Activated naive CD4-positive, alpha-beta T cell treated with anti-CD3 and anti-CD28 coated beads for 36 hours (primary cell): ENCODE data around the gene SLC38A3. TPM values are rescaled to one million over a fixed set of nuclear protein-coding genes. Genes with fewer than 3 reads are reported as not detected.
"Not testable (repeated sequence)": the region's sequence is repeated elsewhere in the genome, so short reads cannot be mapped to it uniquely, and the experiment has no call there.

Experiments used
- CTCF ChIA-PET: fragments of 350-600 bp; sonication (Branson Sonifier 250); formaldehyde crosslinking; loops from one replicate; lab custom pipeline; 2021; ENCODE audit warnings: antibody characterized with exemption; lab: Charles Lee
- DNase-seq: peaks from one replicate; pipeline ENCODE4 v3.0.0-alpha.2; 2020
- H3K27ac Mint-ChIP-seq: one replicate; pipeline ENCODE4 v1.8.0; 2021; ENCODE audit warnings: mild to moderate bottlenecking, mixed read lengths
- H3K27me3 Mint-ChIP-seq: one replicate; pipeline ENCODE4 v1.8.0; 2021; ENCODE audit warnings: low read depth, mixed read lengths
- H3K36me3 Mint-ChIP-seq: one replicate; pipeline ENCODE4 v1.8.0; 2021; ENCODE audit warnings: low read depth, mixed read lengths
- H3K4me1 Mint-ChIP-seq: one replicate; pipeline ENCODE4 v1.8.0; 2021; ENCODE audit warnings: low read depth, mixed read lengths
- H3K4me3 Mint-ChIP-seq: one replicate; pipeline ENCODE4 v1.8.0; 2021; ENCODE audit warnings: mild to moderate bottlenecking, moderate library complexity, mixed read lengths
- H3K9me3 Mint-ChIP-seq: one replicate; pipeline ENCODE4 v1.8.0; 2021; ENCODE audit warnings: mixed read lengths
- intact Hi-C: fragments of 100-400 bp; cut with micrococcal nuclease; formaldehyde crosslinking; loops from one replicate; pipeline ENCODE4 v1.15.1; 2023
- total RNA-seq, 2 experiments: library from RNA; stranded (reverse); gene quantifications; one replicate each; pipeline ENCODE4 v1.2.3, GENCODE V29; 2021

The SLC38A3 gene
- total RNA-seq, 2 experiments from 2014 or later, result not detected

GRCh38 chr3:50261505-50261904 is 56.4 kb downstream of the SLC38A3 start:
- no peak overlapping the region for H3K27ac Mint-ChIP-seq
- intact Hi-C loops, result no loop called here
- peaks cover 6% of the 10 kb centered on the region for H3K27me3 Mint-ChIP-seq
- H3K4me3 Mint-ChIP-seq, result no peak overlapping the region
- peaks cover 14% of the 10 kb centered on the region for H3K36me3 Mint-ChIP-seq
- H3K4me1 Mint-ChIP-seq, result peaks cover 4% of the 10 kb centered on the region
- H3K9me3 Mint-ChIP-seq, result no peaks in the 10 kb centered on the region
- DNase-seq, result no peak
- CTCF ChIA-PET, result interaction anchor here (0.6 to 3.7 kb wide), 4 partner anchors 13 to 419 kb away, joined by 3 to 38 read pairs (median 6); no protein-coding TSS in a partner anchor

- H3K4me1 Mint-ChIP-seq, H3K27ac Mint-ChIP-seq, intact Hi-C loops, H3K27me3 Mint-ChIP-seq, DNase-seq, H3K36me3 Mint-ChIP-seq, H3K9me3 Mint-ChIP-seq, H3K4me3 Mint-ChIP-seq: not testable (repeated sequence)
- CTCF ChIA-PET, result interaction anchor here (0.6 to 3.7 kb wide), 4 partner anchors 9 to 418 kb away, joined by 3 to 38 read pairs (median 3); no protein-coding TSS in a partner anchor
Measured at GRCh38 chr3:50262200-50262599, 57.1 kb downstream of the SLC38A3 start.

- H3K36me3 Mint-ChIP-seq, result peaks cover 3% of the 10 kb centered on the region
- H3K27me3 Mint-ChIP-seq, result peaks cover 8% of the 10 kb centered on the region
- no peak for DNase-seq
- no peak overlapping the region for H3K27ac Mint-ChIP-seq
- H3K4me3 Mint-ChIP-seq, result no peak overlapping the region
- CTCF ChIA-PET, result interaction anchor here (1.0 to 1.7 kb wide), 5 partner anchors 8 to 62 kb away, joined by 3 to 8 read pairs (median 4); no protein-coding TSS in a partner anchor
- peaks cover 4% of the 10 kb centered on the region for H3K4me1 Mint-ChIP-seq
- intact Hi-C loops, result no loop called here
- H3K9me3 Mint-ChIP-seq, result no peaks in the 10 kb centered on the region
Measured at GRCh38 chr3:50262778-50263177, 57.7 kb downstream of the SLC38A3 start.

- Mint-ChIP-seq H3K4me3 (no peak overlapping the region), H3K36me3 (no peaks in the 10 kb centered on the region), H3K27ac (no peak overlapping the region), H3K9me3 (no peaks in the 10 kb centered on the region), H3K4me1 (peaks cover 4% of the 10 kb centered on the region), H3K27me3 (peaks cover 10% of the 10 kb centered on the region)
- intact Hi-C loops, result no loop called here
- CTCF ChIA-PET, result interaction anchor here (0.6 to 1.7 kb wide), 6 partner anchors 7 to 230 kb away, joined by 3 to 8 read pairs (median 4); no protein-coding TSS in a partner anchor
- DNase-seq, result no peak
Measured at GRCh38 chr3:50263478-50264382, 58.7 kb downstream of the SLC38A3 start.

GRCh38 chr3:50264383-50264963 is 59.4 kb downstream of the SLC38A3 start:
- Mint-ChIP-seq H3K9me3 (no peaks in the 10 kb centered on the region), H3K4me3 (no peak overlapping the region), H3K27me3 (peaks cover 10% of the 10 kb centered on the region), H3K36me3 (no peaks in the 10 kb centered on the region), H3K27ac (no peak overlapping the region), H3K4me1 (peaks cover 4% of the 10 kb centered on the region)
- intact Hi-C loops, result no loop called here
- no peak for DNase-seq
- CTCF ChIA-PET, result interaction anchor here (0.6 to 1.7 kb wide), 3 partner anchors 19 to 229 kb away, joined by 3 to 4 read pairs (median 4); no protein-coding TSS in a partner anchor

- H3K9me3 Mint-ChIP-seq, result no peaks in the 10 kb centered on the region
- H3K4me3 Mint-ChIP-seq, result no peak overlapping the region
- no peaks in the 10 kb centered on the region for H3K4me1 Mint-ChIP-seq
- no peak overlapping the region for H3K27ac Mint-ChIP-seq
- CTCF ChIA-PET, result no interaction called here
- peaks cover 10% of the 10 kb centered on the region for H3K27me3 Mint-ChIP-seq
- DNase-seq, result no peak
- H3K36me3 Mint-ChIP-seq, result no peaks in the 10 kb centered on the region
- intact Hi-C loops, result no loop called here
Measured at GRCh38 chr3:50264964-50265485, 60.0 kb downstream of the SLC38A3 start.

GRCh38 chr3:50265571-50265970 is 60.5 kb downstream of the SLC38A3 start:
- CTCF ChIA-PET, result no interaction called here
- no peak for DNase-seq
- no peak overlapping the region for H3K27ac Mint-ChIP-seq
- H3K9me3 Mint-ChIP-seq, result no peaks in the 10 kb centered on the region
- intact Hi-C loops, result no loop called here
- no peaks in the 10 kb centered on the region for H3K4me1 Mint-ChIP-seq
- H3K36me3 Mint-ChIP-seq, result no peaks in the 10 kb centered on the region
- no peak overlapping the region for H3K4me3 Mint-ChIP-seq
- H3K27me3 Mint-ChIP-seq, result peaks cover 10% of the 10 kb centered on the region

- Mint-ChIP-seq H3K36me3 (no peaks in the 10 kb centered on the region), H3K4me1 (no peaks in the 10 kb centered on the region), H3K27ac (no peak overlapping the region), H3K27me3 (peaks cover 10% of the 10 kb centered on the region), H3K9me3 (no peaks in the 10 kb centered on the region), H3K4me3 (no peak overlapping the region)
- DNase-seq, result no peak
- intact Hi-C loops, result no loop called here
- CTCF ChIA-PET, result interaction anchor here (1.5 kb wide), 2 partner anchors 20 to 71 kb away, joined by 4 read pairs; no protein-coding TSS in a partner anchor
Measured at GRCh38 chr3:50266017-50266416, 60.9 kb downstream of the SLC38A3 start.

GRCh38 chr3:50266836-50267235 is 61.8 kb downstream of the SLC38A3 start:
- Mint-ChIP-seq H3K27ac (no peak overlapping the region), H3K36me3 (no peaks in the 10 kb centered on the region), H3K27me3 (peaks cover 10% of the 10 kb centered on the region), H3K4me1 (peaks cover 2% of the 10 kb centered on the region), H3K4me3 (no peak overlapping the region), H3K9me3 (no peaks in the 10 kb centered on the region)
- no peak for DNase-seq
- intact Hi-C loops, result no loop called here
- CTCF ChIA-PET, result interaction anchor here (0.8 to 1.5 kb wide), 6 partner anchors 10 to 74 kb away, joined by 3 to 4 read pairs (median 4); no protein-coding TSS in a partner anchor

GRCh38 chr3:50267280-50267913 is 62.3 kb downstream of the SLC38A3 start:
- Mint-ChIP-seq H3K36me3 (no peaks in the 10 kb centered on the region), H3K27ac (no peak overlapping the region), H3K4me3 (no peak overlapping the region), H3K27me3 (peaks cover 10% of the 10 kb centered on the region), H3K9me3 (no peaks in the 10 kb centered on the region), H3K4me1 (peaks cover 2% of the 10 kb centered on the region)
- DNase-seq, result no peak
- CTCF ChIA-PET, result interaction anchor here (0.7 to 1.5 kb wide), 8 partner anchors 8 to 75 kb away, joined by 3 to 4 read pairs (median 4); no protein-coding TSS in a partner anchor
- intact Hi-C loops, result no loop called here

GRCh38 chr3:50268276-50268675 is 63.2 kb downstream of the SLC38A3 start:
- Mint-ChIP-seq H3K4me1 (peaks cover 8% of the 10 kb centered on the region), H3K27me3 (peaks cover 14% of the 10 kb centered on the region), H3K27ac (no peak overlapping the region), H3K36me3 (no peaks in the 10 kb centered on the region), H3K9me3 (no peaks in the 10 kb centered on the region), H3K4me3 (no peak overlapping the region)
- no peak for DNase-seq
- CTCF ChIA-PET, result interaction anchor here (0.7 to 0.9 kb wide), 2 partner anchors 9 to 12 kb away, joined by 3 read pairs; no protein-coding TSS in a partner anchor
- intact Hi-C loops, result no loop called here
